ENCODE measurements around the gene ANKHD1. TPM values are rescaled to one million over a fixed set of nuclear protein-coding genes. Genes with fewer than 3 reads are reported as not detected.
"Not testable (repeated sequence)": the region's sequence is repeated elsewhere in the genome, so short reads cannot be mapped to it uniquely, and the experiment has no call there.

Gene ANKHD1
- total RNA-seq, 1 donor from 2014 or later, result 105 TPM

DNA sequence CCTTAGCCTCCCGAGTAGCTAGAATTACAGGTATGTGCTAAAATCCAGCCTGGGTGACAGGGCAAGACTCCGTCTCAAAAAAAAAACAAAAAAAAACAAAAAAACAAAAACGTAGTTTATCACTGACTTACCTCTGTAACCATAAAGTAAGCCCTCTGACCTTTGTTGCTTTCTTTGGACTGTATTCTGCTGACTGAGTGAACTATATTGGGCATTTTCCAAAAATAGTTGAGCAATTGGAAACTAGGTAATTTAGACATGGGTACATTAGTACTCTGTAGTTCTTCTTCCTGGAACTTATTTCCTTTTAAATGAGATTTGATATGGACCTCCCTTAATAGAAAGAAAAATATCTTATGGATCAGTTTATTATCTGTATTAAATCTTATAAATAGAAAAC lies 66.6 kb downstream of the ANKHD1 start:
- Mint-ChIP-seq H3K36me3 (ENCODE audit: unreplicated experiment) (no peaks in the 10 kb centered on the region), H3K27me3 (ENCODE audit: unreplicated experiment) (no peaks in the 10 kb centered on the region), H3K27ac (ENCODE audit: unreplicated experiment) (no peak overlapping the region), H3K4me3 (ENCODE audit: unreplicated experiment) (no peak overlapping the region), H3K9me3 (ENCODE audit: unreplicated experiment) (no peaks in the 10 kb centered on the region), H3K4me1 (ENCODE audit: low read depth, unreplicated experiment) (no peaks in the 10 kb centered on the region)
- no peak for DNase-seq
- TF ChIP-seq, protein P1, sequence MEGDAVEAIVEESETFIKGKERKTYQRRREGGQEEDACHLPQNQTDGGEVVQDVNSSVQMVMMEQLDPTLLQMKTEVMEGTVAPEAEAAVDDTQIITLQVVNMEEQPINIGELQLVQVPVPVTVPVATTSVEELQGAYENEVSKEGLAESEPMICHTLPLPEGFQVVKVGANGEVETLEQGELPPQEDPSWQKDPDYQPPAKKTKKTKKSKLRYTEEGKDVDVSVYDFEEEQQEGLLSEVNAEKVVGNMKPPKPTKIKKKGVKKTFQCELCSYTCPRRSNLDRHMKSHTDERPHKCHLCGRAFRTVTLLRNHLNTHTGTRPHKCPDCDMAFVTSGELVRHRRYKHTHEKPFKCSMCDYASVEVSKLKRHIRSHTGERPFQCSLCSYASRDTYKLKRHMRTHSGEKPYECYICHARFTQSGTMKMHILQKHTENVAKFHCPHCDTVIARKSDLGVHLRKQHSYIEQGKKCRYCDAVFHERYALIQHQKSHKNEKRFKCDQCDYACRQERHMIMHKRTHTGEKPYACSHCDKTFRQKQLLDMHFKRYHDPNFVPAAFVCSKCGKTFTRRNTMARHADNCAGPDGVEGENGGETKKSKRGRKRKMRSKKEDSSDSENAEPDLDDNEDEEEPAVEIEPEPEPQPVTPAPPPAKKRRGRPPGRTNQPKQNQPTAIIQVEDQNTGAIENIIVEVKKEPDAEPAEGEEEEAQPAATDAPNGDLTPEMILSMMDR (IDR thresholded peaks at IDR 0.05; ENCODE audit: partially characterized antibody, unreplicated experiment), result no peak

DNA sequence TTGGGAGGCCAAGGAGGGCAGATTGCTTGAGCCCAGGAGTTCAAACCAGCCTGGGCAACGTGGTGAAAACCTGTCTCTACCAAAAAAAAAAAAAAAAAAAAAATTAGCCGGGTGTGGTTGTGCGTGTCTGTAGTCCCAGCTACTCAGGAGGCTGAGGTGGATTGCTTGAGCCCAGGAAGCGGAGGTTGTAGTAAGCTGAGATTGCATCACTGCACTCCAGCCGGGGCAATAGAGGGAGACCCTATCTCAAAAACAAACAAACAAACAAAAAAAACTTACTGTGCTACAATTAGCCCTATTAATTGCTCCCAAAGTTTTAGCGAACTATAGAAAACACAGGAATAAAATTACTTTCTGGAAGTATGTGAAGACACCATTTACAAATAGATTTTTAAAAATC lies 67.6 kb downstream of the ANKHD1 start:
- Mint-ChIP-seq H3K4me3 (ENCODE audit: unreplicated experiment) (no peak overlapping the region), H3K4me1 (ENCODE audit: low read depth, unreplicated experiment) (no peaks in the 10 kb centered on the region), H3K9me3 (ENCODE audit: unreplicated experiment) (no peaks in the 10 kb centered on the region), H3K36me3 (ENCODE audit: unreplicated experiment) (no peaks in the 10 kb centered on the region), H3K27me3 (ENCODE audit: unreplicated experiment) (no peaks in the 10 kb centered on the region), H3K27ac (ENCODE audit: unreplicated experiment) (no peak overlapping the region)
- TF ChIP-seq, protein P1 (IDR thresholded peaks at IDR 0.05; ENCODE audit: partially characterized antibody, unreplicated experiment), result no peak
- no peak for DNase-seq

DNA sequence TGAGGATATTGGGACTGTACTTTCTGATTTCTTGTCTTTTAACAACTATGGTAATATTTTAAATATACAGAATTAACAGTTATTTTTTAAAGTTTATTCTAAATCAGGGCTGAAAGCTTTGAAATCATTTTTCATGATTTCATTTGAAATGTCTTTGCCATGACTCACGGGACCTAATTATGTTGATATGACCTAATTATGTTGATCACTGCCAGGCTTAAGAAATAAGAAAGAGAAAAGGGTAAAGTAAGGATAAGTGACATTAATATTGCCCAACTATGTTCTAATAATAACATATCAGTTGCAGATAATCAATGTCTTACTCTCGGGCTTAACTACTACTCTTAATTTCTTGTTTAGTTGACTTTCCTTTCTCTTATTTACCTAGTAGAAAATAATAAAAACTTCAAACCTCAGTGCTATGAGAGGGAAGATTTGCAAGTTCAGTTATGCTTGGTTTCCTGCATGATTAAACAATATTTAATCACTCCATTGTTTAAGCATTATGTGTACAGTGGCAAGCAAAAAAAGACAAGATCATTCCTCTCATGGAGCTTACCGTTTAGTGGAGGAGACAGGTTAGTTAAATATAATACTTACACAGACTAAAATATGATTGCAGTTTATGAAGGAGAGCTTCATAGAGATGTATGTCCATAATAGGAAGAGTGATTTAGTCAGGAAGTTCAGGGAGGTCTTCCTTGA lies 78.8 kb downstream of the ANKHD1 start:
- no peaks in the 10 kb centered on the region for H3K9me3 Mint-ChIP-seq (ENCODE audit: unreplicated experiment)
- H3K4me1 Mint-ChIP-seq (ENCODE audit: low read depth, unreplicated experiment), result no peaks in the 10 kb centered on the region
- H3K27ac Mint-ChIP-seq (ENCODE audit: unreplicated experiment), result no peak overlapping the region
- no peaks in the 10 kb centered on the region for H3K27me3 Mint-ChIP-seq (ENCODE audit: unreplicated experiment)
- TF ChIP-seq, protein P1 (IDR thresholded peaks at IDR 0.05; ENCODE audit: partially characterized antibody, unreplicated experiment), result no peak
- H3K4me3 Mint-ChIP-seq (ENCODE audit: unreplicated experiment), result no peak overlapping the region
- DNase-seq, result no peak
- H3K36me3 Mint-ChIP-seq (ENCODE audit: unreplicated experiment), result no peaks in the 10 kb centered on the region

DNA sequence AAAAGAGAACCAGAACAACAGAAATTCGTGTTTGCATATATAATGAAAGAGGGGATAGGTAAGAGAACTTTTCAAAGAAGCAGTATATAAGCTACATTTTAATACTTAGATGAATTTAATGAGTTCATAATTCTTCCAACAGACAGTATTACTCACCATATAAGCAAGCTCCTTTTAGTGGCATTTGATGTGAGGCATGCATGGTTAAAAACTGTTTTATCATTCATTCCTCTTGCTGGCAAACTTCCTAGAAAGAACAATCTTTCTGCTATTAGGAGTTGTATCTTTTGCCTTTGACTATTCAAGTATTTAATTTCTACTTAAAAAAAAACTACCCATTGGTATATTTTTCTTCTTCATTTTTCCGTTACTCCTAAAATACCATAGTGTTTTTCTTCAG lies 80.1 kb downstream of the ANKHD1 start:
- no peaks in the 10 kb centered on the region for H3K27me3 Mint-ChIP-seq (ENCODE audit: unreplicated experiment)
- no peak overlapping the region for H3K4me3 Mint-ChIP-seq (ENCODE audit: unreplicated experiment)
- no peak overlapping the region for H3K27ac Mint-ChIP-seq (ENCODE audit: unreplicated experiment)
- TF ChIP-seq, protein P1 (IDR thresholded peaks at IDR 0.05; ENCODE audit: partially characterized antibody, unreplicated experiment), result no peak
- no peaks in the 10 kb centered on the region for H3K4me1 Mint-ChIP-seq (ENCODE audit: low read depth, unreplicated experiment)
- no peaks in the 10 kb centered on the region for H3K9me3 Mint-ChIP-seq (ENCODE audit: unreplicated experiment)
- no peaks in the 10 kb centered on the region for H3K36me3 Mint-ChIP-seq (ENCODE audit: unreplicated experiment)
- no peak for DNase-seq

DNA sequence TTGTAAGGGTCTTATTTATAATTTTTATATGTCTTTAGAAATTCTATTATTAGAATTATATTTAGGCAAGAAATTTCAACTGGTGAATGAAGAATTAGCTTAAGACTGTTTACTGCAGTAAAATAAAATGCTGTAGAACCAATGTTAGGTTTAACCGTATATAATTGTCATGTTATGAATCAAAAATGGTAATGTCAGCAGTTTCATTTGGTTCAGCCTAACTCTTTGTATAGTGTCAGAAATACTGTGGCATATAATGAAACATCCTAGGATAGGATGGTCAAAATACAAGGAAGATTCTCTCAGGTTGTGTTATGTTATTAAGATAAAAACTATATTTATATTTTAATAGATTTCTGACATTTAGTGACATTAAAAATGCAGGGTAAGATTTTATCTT lies 81.4 kb downstream of the ANKHD1 start:
- Mint-ChIP-seq H3K4me1 (ENCODE audit: low read depth, unreplicated experiment) (no peaks in the 10 kb centered on the region), H3K4me3 (ENCODE audit: unreplicated experiment) (no peak overlapping the region), H3K27ac (ENCODE audit: unreplicated experiment) (no peak overlapping the region), H3K36me3 (ENCODE audit: unreplicated experiment) (no peaks in the 10 kb centered on the region), H3K9me3 (ENCODE audit: unreplicated experiment) (no peaks in the 10 kb centered on the region), H3K27me3 (ENCODE audit: unreplicated experiment) (no peaks in the 10 kb centered on the region)
- DNase-seq, result no peak
- TF ChIP-seq, protein P1 (IDR thresholded peaks at IDR 0.05; ENCODE audit: partially characterized antibody, unreplicated experiment), result no peak

DNA sequence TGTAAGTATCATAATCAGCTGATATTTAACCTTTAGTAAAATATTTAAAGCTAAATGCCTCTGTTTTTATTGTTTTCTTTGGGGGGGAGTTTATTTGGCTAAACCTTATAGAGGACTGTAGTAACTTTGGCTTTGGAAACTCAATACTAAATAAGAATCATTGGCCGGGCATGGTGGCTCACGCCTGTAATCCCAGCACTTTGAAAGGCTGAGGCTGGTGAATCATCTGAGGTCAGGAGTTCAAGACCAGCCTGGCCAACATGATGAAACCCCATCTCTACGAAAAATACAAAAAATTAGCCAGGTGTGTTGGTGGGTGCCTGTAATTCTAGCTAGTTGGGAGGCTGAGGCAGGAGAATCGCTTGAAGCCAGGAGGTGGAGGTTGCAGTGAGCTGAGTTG lies 86.5 kb downstream of the ANKHD1 start:
- H3K9me3 Mint-ChIP-seq (ENCODE audit: unreplicated experiment); H3K27ac Mint-ChIP-seq (ENCODE audit: unreplicated experiment); H3K27me3 Mint-ChIP-seq (ENCODE audit: unreplicated experiment); H3K4me3 Mint-ChIP-seq (ENCODE audit: unreplicated experiment); H3K36me3 Mint-ChIP-seq (ENCODE audit: unreplicated experiment); H3K4me1 Mint-ChIP-seq (ENCODE audit: low read depth, unreplicated experiment); DNase-seq: not testable (repeated sequence)
